HepG2 (cell line): ENCODE measurements around the gene LYST. TPM values are rescaled to one million over a fixed set of nuclear protein-coding genes. Genes with fewer than 3 reads are reported as not detected.

ENCODE experiments used
- CCDC6 ChIP-seq: sonication (generic); formaldehyde crosslinking; IDR thresholded peaks from 2 replicates; pipeline ENCODE4 v1.8.1; 2022; ENCODE audit warnings: mild to moderate bottlenecking, missing genetic modification reagents, moderate library complexity
- CENPT ChIP-seq: sonication (generic); formaldehyde crosslinking; IDR thresholded peaks from 2 replicates; pipeline ENCODE4 v1.8.0; 2022; ENCODE audit warnings: low read depth, mild to moderate bottlenecking, moderate library complexity, missing genetic modification reagents
- DDIT3 ChIP-seq: sonication (generic); formaldehyde crosslinking; IDR thresholded peaks from 2 replicates; pipeline ENCODE4 v1.4.0; 2020; ENCODE audit warnings: mild to moderate bottlenecking, missing genetic modification reagents
- ELF4 ChIP-seq: sonication (generic); formaldehyde crosslinking; IDR thresholded peaks from 2 replicates; pipeline ENCODE4 v1.5.0; 2020; ENCODE audit warnings: missing genetic modification reagents, mild to moderate bottlenecking, moderate library complexity, borderline replicate concordance
- FOXJ3 ChIP-seq: sonication (generic); formaldehyde crosslinking; IDR thresholded peaks from 2 replicates; pipeline ENCODE4 v1.4.0; 2020; ENCODE audit warnings: missing genetic modification reagents, mild to moderate bottlenecking, borderline replicate concordance
- GMEB2 ChIP-seq: IDR thresholded peaks from 2 replicates; pipeline ENCODE4 v1.6.1; 2016; ENCODE audit warnings: missing biosample characterization, missing genetic modification reagents, low read depth
- IKZF5 ChIP-seq: IDR thresholded peaks from 2 replicates; pipeline ENCODE4 v1.6.1; 2018; ENCODE audit warnings: missing genetic modification reagents, mild to moderate bottlenecking, missing compliant biosample characterization
- IRF1 ChIP-seq: sonication (generic); formaldehyde crosslinking; IDR thresholded peaks from 2 replicates; pipeline ENCODE4 v1.4.0; 2020; ENCODE audit warnings: low read depth, mild to moderate bottlenecking, missing genetic modification reagents
- KLF12 ChIP-seq: sonication (generic); formaldehyde crosslinking; IDR thresholded peaks from 2 replicates; pipeline ENCODE4 v1.4.0; 2020; ENCODE audit warnings: missing genetic modification reagents, borderline replicate concordance
- MTF1 ChIP-seq: sonication (generic); formaldehyde crosslinking; IDR thresholded peaks from 2 replicates; pipeline ENCODE4 v1.5.0; 2020; ENCODE audit warnings: missing genetic modification reagents
- MTF2 ChIP-seq: sonication (generic); formaldehyde crosslinking; IDR thresholded peaks from 2 replicates; pipeline ENCODE4 v1.5.0; 2020; ENCODE audit warnings: missing genetic modification reagents, borderline replicate concordance
- NR1H2 ChIP-seq: sonication (generic); formaldehyde crosslinking; IDR thresholded peaks from 2 replicates; pipeline ENCODE4 v1.8.1; 2022; ENCODE audit warnings: low read depth, missing genetic modification reagents, borderline replicate concordance
- RXRB ChIP-seq: IDR thresholded peaks from 2 replicates; pipeline ENCODE4 v1.6.1; 2016; ENCODE audit warnings: borderline replicate concordance, missing genetic modification reagents, missing compliant biosample characterization
- SIX4 ChIP-seq: sonication (generic); formaldehyde crosslinking; IDR thresholded peaks from 2 replicates; pipeline ENCODE4 v1.4.0; 2020; ENCODE audit warnings: missing genetic modification reagents
- ZBED4 ChIP-seq: sonication (generic); formaldehyde crosslinking; IDR thresholded peaks from 2 replicates; pipeline ENCODE4 v1.4.0; 2020; ENCODE audit warnings: missing genetic modification reagents, borderline replicate concordance
- ZNF232 ChIP-seq: sonication (generic); formaldehyde crosslinking; IDR thresholded peaks from 2 replicates; pipeline ENCODE4 v1.4.0; 2020; ENCODE audit warnings: missing genetic modification reagents, borderline replicate concordance
- ZNF34 ChIP-seq: sonication (generic); formaldehyde crosslinking; IDR thresholded peaks from 2 replicates; pipeline ENCODE4 v1.4.0; 2020; ENCODE audit warnings: mild to moderate bottlenecking, missing genetic modification reagents, borderline replicate concordance
- ZNF383 ChIP-seq: sonication (generic); formaldehyde crosslinking; IDR thresholded peaks from 2 replicates; pipeline ENCODE4 v1.4.0; 2020; ENCODE audit warnings: missing genetic modification reagents, mild to moderate bottlenecking, borderline replicate concordance
- ZNF766 ChIP-seq: sonication (generic); formaldehyde crosslinking; IDR thresholded peaks from 2 replicates; pipeline ENCODE4 v1.5.0; 2020; ENCODE audit warnings: missing genetic modification reagents, borderline replicate concordance
- ZNF782 ChIP-seq: sonication (generic); formaldehyde crosslinking; IDR thresholded peaks from 2 replicates; pipeline ENCODE4 v1.4.0; 2020; ENCODE audit warnings: missing genetic modification reagents, mild to moderate bottlenecking, borderline replicate concordance
- polyA plus RNA-seq, 8 experiments: library from polyadenylated mRNA; depleted of rRNA in 3 of 8; stranded (reverse) in 7 of 8; unstranded in 1 of 8; fragments of >200 nt; fragmentation: Illumina TruSeq in 4 of 8; extraction: Trizol in 4 of 8; gene quantifications; 2 replicates each; pipeline versions ENCODE4 v1.2.1 to v1.2.3, GENCODE V29; 2011 to 2016; ENCODE audit warnings: low read depth in 4 of 8, missing spikeins in 1 of 8, mixed read lengths in 1 of 8; ENCODE audit not compliant: insufficient read depth in 1 of 8
- total RNA-seq, 5 experiments: library from RNA; depleted of rRNA; stranded (reverse); fragments of >200 nt; fragmentation: Illumina TruSeq; extraction: Trizol; gene quantifications; 2 replicates each; pipeline ENCODE4 v1.2.3, GENCODE V29; 2016; ENCODE audit warnings: low read depth in 1 of 5

The LYST gene
- total and polyA plus RNA-seq, 2 of the 13 experiments (the other 11 are each of a cell fraction or from before 2014, with no cell fraction given) = 0.91 to 2.5 TPM

GRCh38 chr1:235650341-235651169, 216.2 kb downstream of the LYST start (continued):
- TF ChIP-seq GMEB2 (no peak), MTF2 (CRISPR knock-in tag) (no peak), MTF1 (CRISPR knock-in tag) (no peak), CENPT (no peak), DDIT3 (CRISPR knock-in tag) (no peak), FOXJ3 (CRISPR knock-in tag) (peak; percentile 90), IKZF5 (CRISPR knock-in tag) (peak; percentile 69; the same call in 1 of the 2 replicates), NR1H2 (no peak), CCDC6 (CRISPR knock-in tag) (no peak; the same call in 1 of the 2 replicates), ZNF782 (CRISPR knock-in tag) (no peak), RXRB (CRISPR knock-in tag) (peak; percentile 85), ZNF34 (0 out of 2 replicates have a peak, but pooled peaks have one; percentile 61), KLF12 (CRISPR knock-in tag) (no peak), ELF4 (CRISPR knock-in tag) (peak; percentile 69; the same call in 1 of the 2 replicates), IRF1 (CRISPR knock-in tag) (no peak), ZBED4 (peak; percentile 85), ZNF232 (peak; percentile 80; the same call in 1 of the 2 replicates), SIX4 (peak; percentile 65), ZNF383 (CRISPR knock-in tag) (no peak), ZNF766 (CRISPR knock-in tag) (peak; percentile 26; the same call in 1 of the 2 replicates)
